Measurements from ENCODE around the gene ADCYAP1R1. TPM values are rescaled to one million over a fixed set of nuclear protein-coding genes. Genes with fewer than 3 reads are reported as not detected.

Gene ADCYAP1R1
- total RNA-seq, 1 donor from 2014 or later, result 7.8 TPM

DNA sequence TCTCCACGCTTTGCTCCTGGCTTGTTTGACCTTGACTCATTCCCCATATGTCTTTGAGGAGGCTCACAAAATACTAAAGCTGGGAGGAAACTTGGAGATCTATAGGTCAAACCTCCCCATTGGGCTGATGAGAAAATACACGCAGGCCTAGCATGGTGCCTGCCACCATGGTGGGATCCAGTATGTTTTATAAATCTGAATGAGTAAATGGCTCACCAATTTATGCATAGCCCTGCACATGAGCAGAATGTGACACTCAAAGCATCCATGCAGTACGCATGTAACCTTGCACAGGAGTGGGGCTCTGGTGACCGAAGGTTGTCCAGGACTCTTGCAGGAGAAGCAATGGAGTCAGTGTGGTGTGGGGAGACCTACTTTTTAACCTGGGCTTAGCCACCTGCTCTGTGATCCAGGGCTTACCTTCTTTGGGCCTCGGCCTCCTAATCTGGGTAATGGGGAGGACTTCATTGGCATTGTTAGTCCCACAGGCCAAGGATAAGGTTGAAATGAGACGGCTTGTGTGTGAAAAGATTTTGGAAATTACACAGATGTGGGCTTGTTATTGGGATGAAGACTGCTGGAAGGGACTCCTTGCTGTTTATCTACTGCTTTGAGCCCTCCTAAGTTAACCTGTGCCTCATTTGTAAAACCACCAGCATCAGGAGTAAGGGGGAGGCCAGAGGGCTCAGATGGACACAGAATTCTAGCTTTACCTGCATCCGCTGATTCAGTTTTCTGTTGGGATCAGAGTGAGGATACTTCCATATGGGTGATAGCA, 58.4 kb downstream of the ADCYAP1R1 start:
- Histone ChIP-seq H3K27ac (no peak overlapping the region), H3K36me3 (no peaks in the 10 kb centered on the region), H3K27me3 (no peaks in the 10 kb centered on the region), H3K4me3 (no peak overlapping the region), H3K4me1 (no peaks in the 10 kb centered on the region), H3K9me3 (no peaks in the 10 kb centered on the region)
- intact Hi-C loops (cut with DNase I), result no loop called here
- TF ChIP-seq, protein P1, sequence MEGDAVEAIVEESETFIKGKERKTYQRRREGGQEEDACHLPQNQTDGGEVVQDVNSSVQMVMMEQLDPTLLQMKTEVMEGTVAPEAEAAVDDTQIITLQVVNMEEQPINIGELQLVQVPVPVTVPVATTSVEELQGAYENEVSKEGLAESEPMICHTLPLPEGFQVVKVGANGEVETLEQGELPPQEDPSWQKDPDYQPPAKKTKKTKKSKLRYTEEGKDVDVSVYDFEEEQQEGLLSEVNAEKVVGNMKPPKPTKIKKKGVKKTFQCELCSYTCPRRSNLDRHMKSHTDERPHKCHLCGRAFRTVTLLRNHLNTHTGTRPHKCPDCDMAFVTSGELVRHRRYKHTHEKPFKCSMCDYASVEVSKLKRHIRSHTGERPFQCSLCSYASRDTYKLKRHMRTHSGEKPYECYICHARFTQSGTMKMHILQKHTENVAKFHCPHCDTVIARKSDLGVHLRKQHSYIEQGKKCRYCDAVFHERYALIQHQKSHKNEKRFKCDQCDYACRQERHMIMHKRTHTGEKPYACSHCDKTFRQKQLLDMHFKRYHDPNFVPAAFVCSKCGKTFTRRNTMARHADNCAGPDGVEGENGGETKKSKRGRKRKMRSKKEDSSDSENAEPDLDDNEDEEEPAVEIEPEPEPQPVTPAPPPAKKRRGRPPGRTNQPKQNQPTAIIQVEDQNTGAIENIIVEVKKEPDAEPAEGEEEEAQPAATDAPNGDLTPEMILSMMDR (IDR thresholded peaks at IDR 0.05), result no peak
- DNase-seq (ENCODE audit: low spot score in 2 of 2), result peak in 1 of 2 donors; percentile 30

DNA sequence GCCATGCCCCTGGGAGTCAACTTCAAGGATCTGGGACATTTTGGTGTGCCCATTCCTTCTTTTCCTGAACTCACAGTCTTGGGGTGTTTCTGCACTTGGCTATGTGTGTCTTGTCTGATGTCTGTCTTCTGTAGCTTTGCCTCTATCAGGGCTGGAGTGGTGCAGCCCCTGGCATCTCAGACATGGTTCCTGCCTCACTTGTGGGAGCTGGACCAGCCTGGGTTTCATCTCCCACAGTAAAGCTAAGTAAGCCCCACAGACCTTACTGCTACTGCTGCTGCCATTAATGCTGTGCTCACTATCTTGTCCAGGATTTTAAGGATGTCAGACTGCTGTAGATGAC, 59.0 kb downstream of the ADCYAP1R1 start:
- DNase-seq (ENCODE audit: low spot score in 2 of 2), result no peak
- Histone ChIP-seq H3K27me3 (no peaks in the 10 kb centered on the region), H3K27ac (no peak overlapping the region), H3K9me3 (no peaks in the 10 kb centered on the region), H3K36me3 (no peaks in the 10 kb centered on the region), H3K4me3 (no peak overlapping the region), H3K4me1 (no peaks in the 10 kb centered on the region)
- intact Hi-C loops (cut with DNase I), result no loop called here
- TF ChIP-seq, protein P1 (IDR thresholded peaks at IDR 0.05), result no peak

DNA sequence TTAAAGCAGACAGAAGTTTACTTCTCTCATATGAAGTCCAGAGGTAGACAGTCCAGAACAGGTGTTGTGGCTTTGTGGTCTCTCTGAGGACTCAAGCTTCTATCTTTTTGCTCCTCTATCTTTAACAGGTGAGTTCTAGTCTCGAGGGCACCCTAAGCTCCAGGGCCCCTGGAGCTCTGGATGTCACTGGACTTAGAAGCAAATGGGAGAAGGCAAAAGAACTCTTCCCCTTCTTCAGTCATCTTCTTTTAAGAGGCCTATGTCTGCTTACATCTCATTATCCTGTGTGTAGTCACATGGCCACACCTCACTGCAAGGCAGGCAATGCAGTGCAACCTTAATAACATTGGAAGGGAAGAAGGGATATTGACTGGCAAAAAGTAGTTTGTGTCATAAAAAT, 61.6 kb downstream of the ADCYAP1R1 start:
- DNase-seq (ENCODE audit: low spot score in 2 of 2), result peak in 1 of 2 donors; percentile 28
- no peaks in the 10 kb centered on the region for H3K27me3 ChIP-seq
- H3K4me1 ChIP-seq, result no peaks in the 10 kb centered on the region
- H3K36me3 ChIP-seq, result no peaks in the 10 kb centered on the region
- no peak overlapping the region for H3K4me3 ChIP-seq
- no peaks in the 10 kb centered on the region for H3K9me3 ChIP-seq
- no peak overlapping the region for H3K27ac ChIP-seq
- intact Hi-C loops (cut with DNase I), result no loop called here
- TF ChIP-seq, protein P1 (IDR thresholded peaks at IDR 0.05), result no peak

DNA sequence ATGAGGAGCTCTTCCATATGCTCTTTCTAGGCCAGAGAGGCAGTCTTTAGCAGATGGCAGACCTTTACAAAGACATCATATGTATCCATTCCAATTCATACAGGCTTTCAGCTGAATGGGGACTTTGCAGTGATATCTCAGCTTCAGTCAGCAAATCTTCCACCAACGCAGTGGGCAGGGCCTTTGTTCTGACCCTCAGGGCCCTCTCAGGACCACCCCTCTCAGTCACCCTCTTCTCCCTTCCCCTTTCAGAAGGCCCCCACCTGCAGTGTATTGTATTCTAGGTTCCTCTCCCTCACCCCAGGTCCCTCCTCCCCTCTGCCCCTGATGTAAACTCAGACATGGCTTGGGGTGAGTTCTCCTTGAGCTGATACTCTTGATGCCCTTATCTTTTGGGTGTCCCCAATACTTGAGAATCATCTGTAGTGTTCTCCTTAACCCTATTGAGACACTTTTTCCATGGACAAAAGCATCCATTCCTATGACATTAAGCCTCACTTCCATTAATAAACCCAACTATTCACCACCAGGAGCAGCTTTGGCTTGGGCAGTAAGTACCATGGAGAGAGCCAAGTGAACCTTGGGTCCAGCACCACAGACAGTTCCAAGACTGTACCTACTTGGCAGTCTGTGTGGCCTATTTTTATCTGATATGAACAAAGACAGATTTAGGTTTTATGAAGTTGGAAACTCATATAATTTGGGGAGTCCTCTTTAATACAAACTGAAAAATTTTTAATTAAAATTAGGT, 62.7 kb downstream of the ADCYAP1R1 start:
- no peak overlapping the region for H3K4me3 ChIP-seq
- no peaks in the 10 kb centered on the region for H3K9me3 ChIP-seq
- TF ChIP-seq, protein P1 (IDR thresholded peaks at IDR 0.05), result no peak
- DNase-seq (ENCODE audit: low spot score in 2 of 2), result peak in 1 of 2 donors; percentile 27
- H3K36me3 ChIP-seq, result no peaks in the 10 kb centered on the region
- no peaks in the 10 kb centered on the region for H3K27me3 ChIP-seq
- no peak overlapping the region for H3K27ac ChIP-seq
- H3K4me1 ChIP-seq, result no peaks in the 10 kb centered on the region
- intact Hi-C loops (cut with DNase I), result no loop called here

DNA sequence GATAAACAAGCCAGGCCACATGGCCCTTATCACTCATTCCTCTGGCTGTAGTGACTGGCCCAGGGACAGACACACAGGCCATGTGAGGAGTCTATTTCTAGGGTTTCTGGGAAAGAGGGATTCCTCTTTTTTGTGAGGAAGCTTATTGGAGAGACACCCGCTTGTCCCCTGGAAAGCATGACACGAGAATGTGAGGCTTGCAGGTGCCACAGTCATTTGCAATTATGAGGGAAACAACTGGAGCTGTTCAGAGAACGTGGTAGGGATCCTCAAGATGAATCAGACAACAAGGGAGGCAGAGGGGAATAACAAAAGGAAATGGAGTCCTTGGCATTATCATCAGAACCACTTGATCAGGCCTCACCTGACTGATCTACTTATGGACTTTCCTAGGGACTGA, 64.5 kb downstream of the ADCYAP1R1 start:
- TF ChIP-seq, protein P1 (IDR thresholded peaks at IDR 0.05), result no peak
- intact Hi-C loops (cut with DNase I), result no loop called here
- H3K36me3 ChIP-seq, result no peaks in the 10 kb centered on the region
- H3K9me3 ChIP-seq, result no peaks in the 10 kb centered on the region
- no peaks in the 10 kb centered on the region for H3K27me3 ChIP-seq
- DNase-seq (ENCODE audit: low spot score in 2 of 2), result peak in 1 of 2 donors; percentile 30
- no peak overlapping the region for H3K4me3 ChIP-seq
- no peaks in the 10 kb centered on the region for H3K4me1 ChIP-seq
- H3K27ac ChIP-seq, result no peak overlapping the region

Data from ascending aorta (tissue), 2 donors.